Stomach (tissue), 9 donors: Measurements from ENCODE around the gene FNBP1. TPM values are rescaled to one million over a fixed set of nuclear protein-coding genes. Genes with fewer than 3 reads are reported as not detected.

Experiments used
- DNase-seq, 2 donors: peaks; one replicate each; pipeline versions ENCODE4 v3.0.0 to v3.0.0-alpha.2; 2013 to 2019
- H3K27ac ChIP-seq, 5 donors: fragments of 200-600 bp in 4 of 5; sonication (generic) in 4 of 5; one replicate each; pipeline ENCODE4 v1.5.1; 2013 to 2019; ENCODE audit warnings: mild to moderate bottlenecking in 1 of 5, moderate library complexity in 1 of 5
- H3K27me3 ChIP-seq, 3 donors: fragments of 200-600 bp; sonication (generic); one replicate each; pipeline ENCODE4 v1.5.1; 2017 to 2019; ENCODE audit warnings: mixed run types in 1 of 3
- H3K36me3 ChIP-seq, 4 donors: fragments of 200-600 bp; sonication (generic); 1 replicate in 3 of 4; 2 replicates in 1 of 4; pipeline ENCODE4 v1.5.1; 2016 to 2019
- H3K4me1 ChIP-seq, 4 donors: fragments of 200-600 bp; sonication (generic); one replicate each; pipeline ENCODE4 v1.5.1; 2016 to 2019
- H3K4me3 ChIP-seq, 4 donors: fragments of 200-600 bp; sonication (generic) in 3 of 4; one replicate each; pipeline ENCODE4 v1.5.1; 2016 to 2019; ENCODE audit warnings: mild to moderate bottlenecking in 1 of 4
- H3K9me3 ChIP-seq, 4 donors: fragments of 200-600 bp; sonication (generic); one replicate each; pipeline ENCODE4 v1.5.1; 2016 to 2019
- EP300 ChIP-seq: sonication (generic); formaldehyde crosslinking; IDR thresholded peaks from one replicate; pipeline ENCODE4 v1.6.1; 2017; ENCODE audit warnings: antibody characterized with exemption
- POLR2A ChIP-seq, 4 donors: fragments of 450-650 bp; IDR thresholded peaks; one replicate each; pipeline ENCODE4 v1.6.1; 2016; ENCODE audit warnings: antibody characterized with exemption in 4 of 4, control low read depth in 2 of 4, mild to moderate bottlenecking in 1 of 4, moderate library complexity in 1 of 4
- POLR2AphosphoS5 ChIP-seq, 3 donors: sonication (generic); formaldehyde crosslinking; IDR thresholded peaks; one replicate each; pipeline ENCODE4 v1.6.1; 2016; ENCODE audit warnings: antibody characterized with exemption in 3 of 3
- WGBS, 5 donors: extraction: QIAGEN DNeasy Blood & Tissue Kit in 3 of 5; methylation state at CpG; one replicate each; pipeline versions ENCODE4 v1.1.5 to v1.1.7; 2013 to 2018; 5-methylcytosine and 5-hydroxymethylcytosine counted together
- intact Hi-C: fragments of 100-400 bp; cut with DNase I; formaldehyde crosslinking; loops from one replicate; pipeline ENCODE4 v1.15.1; 2023; ENCODE audit warnings: low total_unique reads
- polyA plus RNA-seq, 3 donors: library from polyadenylated mRNA; stranded (reverse); fragments of 200-250 nt; gene quantifications; one replicate each; pipeline ENCODE4 v1.2.3, GENCODE V29; 2013
- total RNA-seq, 5 donors: library from RNA; depleted of rRNA; stranded (reverse); fragments of >200 nt; gene quantifications; one replicate each; pipeline versions ENCODE4 v1.1.0 to v1.2.3, GENCODE V29; 2014 to 2016
- TF ChIP-seq, protein P1 (sequence below), 7 experiments: fragments of 450-650 bp in 4 of 7; fragments of 200-600 bp in 3 of 7; sonication (generic) in 3 of 7; IDR thresholded peaks; one replicate each; pipeline ENCODE4 v1.5.1; 2016 to 2019; ENCODE audit warnings: antibody characterized with exemption in 7 of 7, control low read depth in 2 of 7, mild to moderate bottlenecking in 1 of 7
- donor health status: healthy with polysubstance abuse.
- donor health status: Bipolar disorder and iron deficiency.
- donor health status: healthy.

FNBP1 gene
- total and polyA plus RNA-seq, 8 donors: 9.0 to 129 (median 57.3) TPM

- WGBS, 5 donors: 72 to 89% (median 88%) methylated on average over 3 to 4 of the region's 4 CpGs
- no peak for DNase-seq
- H3K36me3 ChIP-seq: peaks cover 34 to 44% (median 42%) of the 10 kb centered on the region in 4 donors
- H3K27ac ChIP-seq: no peak overlapping the region
- no peaks in the 10 kb centered on the region for H3K9me3 ChIP-seq
- TF ChIP-seq POLR2A (IDR thresholded peaks at IDR 0.05) (no peak), EP300 (no peak), POLR2AphosphoS5 (IDR thresholded peaks at IDR 0.05) (no peak)
- TF ChIP-seq, protein P1, sequence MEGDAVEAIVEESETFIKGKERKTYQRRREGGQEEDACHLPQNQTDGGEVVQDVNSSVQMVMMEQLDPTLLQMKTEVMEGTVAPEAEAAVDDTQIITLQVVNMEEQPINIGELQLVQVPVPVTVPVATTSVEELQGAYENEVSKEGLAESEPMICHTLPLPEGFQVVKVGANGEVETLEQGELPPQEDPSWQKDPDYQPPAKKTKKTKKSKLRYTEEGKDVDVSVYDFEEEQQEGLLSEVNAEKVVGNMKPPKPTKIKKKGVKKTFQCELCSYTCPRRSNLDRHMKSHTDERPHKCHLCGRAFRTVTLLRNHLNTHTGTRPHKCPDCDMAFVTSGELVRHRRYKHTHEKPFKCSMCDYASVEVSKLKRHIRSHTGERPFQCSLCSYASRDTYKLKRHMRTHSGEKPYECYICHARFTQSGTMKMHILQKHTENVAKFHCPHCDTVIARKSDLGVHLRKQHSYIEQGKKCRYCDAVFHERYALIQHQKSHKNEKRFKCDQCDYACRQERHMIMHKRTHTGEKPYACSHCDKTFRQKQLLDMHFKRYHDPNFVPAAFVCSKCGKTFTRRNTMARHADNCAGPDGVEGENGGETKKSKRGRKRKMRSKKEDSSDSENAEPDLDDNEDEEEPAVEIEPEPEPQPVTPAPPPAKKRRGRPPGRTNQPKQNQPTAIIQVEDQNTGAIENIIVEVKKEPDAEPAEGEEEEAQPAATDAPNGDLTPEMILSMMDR (IDR thresholded peaks at IDR 0.05): no peak
- intact Hi-C loops: no loop called here
- H3K27me3 ChIP-seq: no peaks in the 10 kb centered on the region
- peaks cover 0 to 50% (median 4%) of the 10 kb centered on the region in 4 donors for H3K4me1 ChIP-seq
- no peak overlapping the region for H3K4me3 ChIP-seq
Observed at GRCh38 chr9:129848712-129849441, 194.1 kb downstream of the FNBP1 start.

DNA sequence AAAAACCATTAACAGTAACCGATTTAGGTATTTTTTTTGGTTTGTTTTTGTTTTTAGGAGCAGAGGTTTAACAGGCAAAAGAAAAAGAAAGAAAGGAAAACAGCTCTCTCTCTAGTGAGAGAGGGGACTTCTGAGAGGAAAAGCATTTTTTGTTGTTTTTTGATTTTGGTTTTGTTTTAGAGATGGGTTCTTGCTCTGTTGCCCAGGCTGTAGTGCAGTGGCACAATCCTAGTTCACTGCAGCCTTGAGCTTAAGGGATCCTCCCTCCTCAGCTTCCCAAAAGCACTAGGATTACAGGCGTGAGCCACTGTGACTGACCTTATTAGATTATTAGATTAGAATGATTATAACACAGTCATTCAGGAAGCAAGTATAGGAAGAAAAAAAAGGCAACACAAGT, 197.6 kb downstream of the FNBP1 start:
- Histone ChIP-seq H3K27ac (no peak overlapping the region), H3K4me3 (no peak overlapping the region), H3K36me3 (peaks cover 5 to 18% (median 15%) of the 10 kb centered on the region in 4 donors), H3K9me3 (no peaks in the 10 kb centered on the region), H3K27me3 (no peaks in the 10 kb centered on the region), H3K4me1 (peaks cover 0 to 29% (median 1%) of the 10 kb centered on the region in 4 donors)
- 64 to 75% (median 70%) methylated on average over 2 of the region's 2 CpGs for WGBS, 5 donors
- TF ChIP-seq POLR2A (IDR thresholded peaks at IDR 0.05): no peak
- intact Hi-C loops: no loop called here
- DNase-seq: no peak

- peak in 1 of 2 donors; percentile 27 for DNase-seq
- Histone ChIP-seq H3K4me3 (no peak overlapping the region), H3K4me1 (peaks cover 8 to 51% (median 25%) of the 10 kb centered on the region in 4 donors), H3K27me3 (no peaks in the 10 kb centered on the region), H3K27ac (no peak overlapping the region), H3K9me3 (no peaks in the 10 kb centered on the region), H3K36me3 (peaks cover 0 to 9% (median 7%) of the 10 kb centered on the region in 4 donors)
- TF ChIP-seq EP300 (no peak), POLR2AphosphoS5 (IDR thresholded peaks at IDR 0.05) (no peak), POLR2A (IDR thresholded peaks at IDR 0.05) (no peak)
- TF ChIP-seq, protein P1 (IDR thresholded peaks at IDR 0.05): no peak
- 60 to 66% (median 63%) methylated on average over 4 of the region's 4 CpGs for WGBS, 5 donors
- intact Hi-C loops: no loop called here
Observed at GRCh38 chr9:129841071-129841470, 201.9 kb downstream of the FNBP1 start.

GRCh38 chr9:129840034-129840433, 203.0 kb downstream of the FNBP1 start:
- Histone ChIP-seq H3K4me1 (peaks cover 10 to 46% (median 29%) of the 10 kb centered on the region in 4 donors), H3K36me3 (peaks cover 0 to 9% (median 7%) of the 10 kb centered on the region in 4 donors), H3K27me3 (no peaks in the 10 kb centered on the region), H3K9me3 (no peaks in the 10 kb centered on the region), H3K4me3 (no peak overlapping the region), H3K27ac (no peak overlapping the region)
- TF ChIP-seq POLR2AphosphoS5 (IDR thresholded peaks at IDR 0.05) (no peak), EP300 (no peak), POLR2A (IDR thresholded peaks at IDR 0.05) (no peak)
- TF ChIP-seq, protein P1 (IDR thresholded peaks at IDR 0.05): no peak
- intact Hi-C loops: no loop called here
- DNase-seq: peak in 1 of 2 donors; percentile 25
- WGBS, 5 donors: 70 to 82% (median 76%) methylated on average over 8 of the region's 8 CpGs
